Fibroblast of lung (primary cell): ENCODE data around the gene PABPN1L.

Experiments
- EZH2 ChIP-seq: IDR thresholded peaks from 2 replicates; pipeline ENCODE4 v1.5.1; 2012; ENCODE audit warnings: low read length, control low read depth, mild to moderate bottlenecking; ENCODE audit errors: missing control alignments
- TF ChIP-seq, protein P1 (sequence below), 2 donors: IDR thresholded peaks in 1 of 2; conservative IDR thresholded peaks in 1 of 2; 1 replicate in 1 of 2; 2 replicates in 1 of 2; pipeline ENCODE4 v1.5.1; 2011 to 2012; ENCODE audit warnings: low read length in 2 of 2, control low read depth in 1 of 2, inconsistent platforms in 1 of 2, low read depth in 1 of 2, mild to moderate bottlenecking in 1 of 2

DNA sequence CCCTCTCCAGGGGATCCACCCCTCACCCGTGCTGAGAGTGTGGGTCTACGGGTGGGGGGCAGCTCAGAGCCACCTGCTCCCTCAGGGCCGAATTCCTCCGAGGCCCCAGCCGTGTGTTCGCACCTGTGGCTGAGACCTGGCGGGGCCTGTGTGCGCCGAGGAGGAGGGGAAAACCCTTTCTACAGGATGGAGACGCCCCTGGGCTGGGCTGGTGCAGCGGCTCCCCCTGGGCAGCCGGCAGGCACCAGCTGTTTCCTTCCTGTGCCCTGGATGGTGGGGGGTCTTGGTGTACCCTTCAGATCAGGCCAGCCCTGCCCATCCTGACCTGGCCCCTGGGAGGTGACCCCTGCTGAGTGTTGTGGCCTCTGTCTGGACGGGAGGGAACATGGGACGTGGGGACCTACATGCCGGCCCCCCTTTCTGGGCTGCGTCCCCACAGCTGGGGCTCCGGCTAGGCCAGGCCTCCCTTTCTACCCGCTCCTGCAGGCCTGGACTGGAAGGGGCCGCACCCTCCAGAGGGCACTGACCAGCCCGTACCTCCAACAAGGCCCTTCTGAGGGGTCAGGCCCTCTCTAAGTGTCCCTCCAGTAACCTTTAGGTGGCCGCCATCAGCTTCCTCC lies 28.3 kb upstream of the PABPN1L start:
- TF ChIP-seq, protein P1, sequence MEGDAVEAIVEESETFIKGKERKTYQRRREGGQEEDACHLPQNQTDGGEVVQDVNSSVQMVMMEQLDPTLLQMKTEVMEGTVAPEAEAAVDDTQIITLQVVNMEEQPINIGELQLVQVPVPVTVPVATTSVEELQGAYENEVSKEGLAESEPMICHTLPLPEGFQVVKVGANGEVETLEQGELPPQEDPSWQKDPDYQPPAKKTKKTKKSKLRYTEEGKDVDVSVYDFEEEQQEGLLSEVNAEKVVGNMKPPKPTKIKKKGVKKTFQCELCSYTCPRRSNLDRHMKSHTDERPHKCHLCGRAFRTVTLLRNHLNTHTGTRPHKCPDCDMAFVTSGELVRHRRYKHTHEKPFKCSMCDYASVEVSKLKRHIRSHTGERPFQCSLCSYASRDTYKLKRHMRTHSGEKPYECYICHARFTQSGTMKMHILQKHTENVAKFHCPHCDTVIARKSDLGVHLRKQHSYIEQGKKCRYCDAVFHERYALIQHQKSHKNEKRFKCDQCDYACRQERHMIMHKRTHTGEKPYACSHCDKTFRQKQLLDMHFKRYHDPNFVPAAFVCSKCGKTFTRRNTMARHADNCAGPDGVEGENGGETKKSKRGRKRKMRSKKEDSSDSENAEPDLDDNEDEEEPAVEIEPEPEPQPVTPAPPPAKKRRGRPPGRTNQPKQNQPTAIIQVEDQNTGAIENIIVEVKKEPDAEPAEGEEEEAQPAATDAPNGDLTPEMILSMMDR (conservative IDR thresholded peaks at IDR 0.05 in 1 of 2, IDR thresholded peaks at IDR 0.05 in 1 of 2; ENCODE audit: low read depth in 1 of 2, low read length in 2 of 2): no peak
- no peak for TF ChIP-seq EZH2
